NK-92 (cell line): ENCODE data around the gene ARHGAP22.

ENCODE experiments used
- DNase-seq: peaks from one replicate; lab custom pipeline; 2025; ENCODE audit not compliant: unreplicated experiment; lab: John Stamatoyannopoulos, UW

The ARHGAP22 gene

GRCh38 chr10:48517911-48518811 is 86.7 kb downstream of the ARHGAP22 start:
- no peak for DNase-seq

- DNase-seq = no peak
These were observed 87.4 kb downstream of the ARHGAP22 start for GRCh38 chr10:48517482-48517881.

GRCh38 chr10:48516911-48517310 is 88.0 kb downstream of the ARHGAP22 start:
- DNase-seq = no peak

GRCh38 chr10:48514916-48515315 is 90.0 kb downstream of the ARHGAP22 start:
- DNase-seq = no peak

GRCh38 chr10:48514255-48514654 is 90.6 kb downstream of the ARHGAP22 start:
- no peak for DNase-seq

GRCh38 chr10:48512861-48513260 is 92.0 kb downstream of the ARHGAP22 start:
- DNase-seq = no peak

GRCh38 chr10:48511875-48512231 is 93.0 kb downstream of the ARHGAP22 start:
- DNase-seq = no peak

GRCh38 chr10:48511066-48511874 is 93.6 kb downstream of the ARHGAP22 start:
- no peak for DNase-seq

GRCh38 chr10:48509974-48510692 is 94.7 kb downstream of the ARHGAP22 start:
- DNase-seq = no peak

- no peak for DNase-seq
These were observed 95.8 kb downstream of the ARHGAP22 start for GRCh38 chr10:48508791-48509772.

GRCh38 chr10:48507933-48508790 is 96.7 kb downstream of the ARHGAP22 start:
- DNase-seq = no peak

GRCh38 chr10:48507494-48507893 is 97.4 kb downstream of the ARHGAP22 start:
- no peak for DNase-seq

GRCh38 chr10:48506147-48506917 is 98.5 kb downstream of the ARHGAP22 start:
- no peak for DNase-seq

- DNase-seq = no peak
These were observed 99.3 kb downstream of the ARHGAP22 start for GRCh38 chr10:48505394-48506112.

- no peak for DNase-seq
These were observed 100.6 kb downstream of the ARHGAP22 start for GRCh38 chr10:48504141-48504885.

- no peak for DNase-seq
These were observed 101.5 kb downstream of the ARHGAP22 start for GRCh38 chr10:48503293-48503911.

- DNase-seq = no peak
These were observed 102.1 kb downstream of the ARHGAP22 start for GRCh38 chr10:48502791-48503190.
